Keratinocyte (primary cell): ENCODE results near the gene CCDC107. TPM values are rescaled to one million over a fixed set of nuclear protein-coding genes. Genes with fewer than 3 reads are reported as not detected.

Experiments
- DNase-seq: peaks from one replicate; pipeline ENCODE4 v3.0.0-alpha.2; 2011; ENCODE audit warnings: low read depth, missing footprints, low spot score
- FAIRE-seq: peaks from 2 replicates; lab custom pipeline; 2011; peaks lifted over from hg19 to GRCh38; lab: Jason Lieb, UNC
- H2AFZ ChIP-seq: 2 replicates; pipeline ENCODE4 v1.6.0; 2012; ENCODE audit warnings: low read length, control low read depth, inconsistent platforms; ENCODE audit not compliant: control insufficient read depth
- H3K27ac ChIP-seq: 2 replicates; pipeline ENCODE4 v1.5.1; 2011; ENCODE audit warnings: low read length; ENCODE audit not compliant: control insufficient read depth, insufficient read depth
- H3K27me3 ChIP-seq: 3 replicates; pipeline ENCODE4 v1.6.0; 2011; ENCODE audit warnings: low read length; ENCODE audit not compliant: control insufficient read depth, insufficient read depth; ENCODE audit errors: extremely low read depth
- H3K36me3 ChIP-seq, 2 experiments: 2 replicates in 1 of 2; 3 replicates in 1 of 2; pipeline ENCODE4 v1.5.1; 2011; ENCODE audit warnings: low read length in 2 of 2, mild to moderate bottlenecking in 1 of 2; ENCODE audit not compliant: control insufficient read depth in 2 of 2, insufficient read depth in 2 of 2; ENCODE audit errors: extremely low read depth in 1 of 2
- H3K4me1 ChIP-seq: 3 replicates; pipeline ENCODE4 v1.5.1; 2011; ENCODE audit warnings: low read length; ENCODE audit not compliant: control insufficient read depth, insufficient read depth; ENCODE audit errors: extremely low read depth
- H3K4me2 ChIP-seq: 3 replicates; pipeline ENCODE4 v1.6.0; 2011; ENCODE audit warnings: low read depth, low read length; ENCODE audit not compliant: control insufficient read depth, insufficient read depth; ENCODE audit errors: extremely low read depth
- H3K4me3 ChIP-seq, 3 experiments: fragments of 200-600 bp in 1 of 3; sonication (generic) in 1 of 3; 2 replicates in 2 of 3; 3 replicates in 1 of 3; pipeline ENCODE4 v1.5.1; 2011 to 2016; ENCODE audit warnings: low read length in 3 of 3, mild to moderate bottlenecking in 3 of 3, control low read depth in 2 of 3, inconsistent platforms in 1 of 3, low read depth in 1 of 3, mixed read lengths in 1 of 3, mixed run types in 1 of 3, moderate library complexity in 1 of 3; ENCODE audit not compliant: control insufficient read depth in 2 of 3, insufficient read depth in 2 of 3; ENCODE audit errors: extremely low read depth in 1 of 3
- H3K79me2 ChIP-seq: 2 replicates; pipeline ENCODE4 v1.6.0; 2012; ENCODE audit warnings: low read length; ENCODE audit not compliant: control insufficient read depth, insufficient read depth
- H3K9ac ChIP-seq: 3 replicates; pipeline ENCODE4 v1.6.0; 2011; ENCODE audit warnings: low read length; ENCODE audit not compliant: control insufficient read depth, insufficient read depth; ENCODE audit errors: extremely low read depth
- H3K9me1 ChIP-seq: 3 replicates; pipeline ENCODE4 v1.6.0; 2011; ENCODE audit warnings: low read length; ENCODE audit not compliant: control insufficient read depth, insufficient read depth; ENCODE audit errors: extremely low read depth
- H3K9me3 ChIP-seq: 2 replicates; pipeline ENCODE4 v1.5.1; 2012; ENCODE audit warnings: low read depth, low read length; ENCODE audit not compliant: control insufficient read depth
- H4K20me1 ChIP-seq: 3 replicates; pipeline ENCODE4 v1.6.0; 2011; ENCODE audit warnings: low read length; ENCODE audit not compliant: control insufficient read depth, insufficient read depth; ENCODE audit errors: extremely low read depth
- EZH2 ChIP-seq: IDR thresholded peaks from one replicate; pipeline ENCODE4 v1.6.1; 2012; ENCODE audit warnings: inconsistent platforms, mild to moderate bottlenecking, low read length, moderate library complexity
- dilution Hi-C: fragments of 300-500 bp; cut with MboI; formaldehyde crosslinking; loops from one replicate; pipeline ENCODE4 v1.7.0; 2020; ENCODE audit warnings: low sequenced_read_pairs; ENCODE audit not compliant: extremely low pct_ligation_motif_present
- polyA plus RNA-seq, 5 experiments: library from polyadenylated mRNA; depleted of rRNA in 3 of 5; stranded (reverse) in 3 of 5; stranded (forward) in 1 of 5; unstranded in 1 of 5; fragments of >200 nt; gene quantifications; 1 replicate in 1 of 5; 2 replicates in 3 of 5; 3 replicates in 1 of 5; pipeline versions ENCODE4 v1.2.1 to v1.2.3, GENCODE V29; 2011 to 2012; ENCODE audit warnings: missing spikeins in 2 of 5, low read depth in 1 of 5, low replicate concordance in 1 of 5
- TF ChIP-seq, protein P1 (sequence below), 3 experiments: IDR thresholded peaks in 1 of 3; conservative IDR thresholded peaks in 1 of 3; optimal IDR thresholded peaks in 1 of 3; 2 replicates in 2 of 3; 3 replicates in 1 of 3; pipeline versions ENCODE3 to v1.5.1; 2011; ENCODE audit warnings: low read length in 3 of 3, mild to moderate bottlenecking in 3 of 3, moderate library complexity in 2 of 3, control low read depth in 1 of 3, inconsistent platforms in 1 of 3; ENCODE audit not compliant: insufficient read depth in 2 of 3; ENCODE audit errors: extremely low read depth in 1 of 3

Gene CCDC107
- polyA plus RNA-seq, 1 donor (not counting 4 experiments of a cell fraction or from before 2014, with no cell fraction given), result 10.5 TPM

- Histone ChIP-seq H2AFZ (no peak overlapping the region), H3K4me1 (peaks cover 13% of the 10 kb centered on the region), H3K36me3 (peaks cover 0 to 1% of the 10 kb centered on the region in 2 experiments), H4K20me1 (no peaks in the 10 kb centered on the region), H3K9me3 (no peaks in the 10 kb centered on the region), H3K9me1 (no peaks in the 10 kb centered on the region), H3K27me3 (peaks cover 3% of the 10 kb centered on the region), H3K9ac (no peak overlapping the region), H3K4me3 (no peak overlapping the region), H3K79me2 (peaks cover 2% of the 10 kb centered on the region), H3K27ac (no peak overlapping the region), H3K4me2 (no peak overlapping the region)
- no peak for FAIRE-seq
- TF ChIP-seq, protein P1, sequence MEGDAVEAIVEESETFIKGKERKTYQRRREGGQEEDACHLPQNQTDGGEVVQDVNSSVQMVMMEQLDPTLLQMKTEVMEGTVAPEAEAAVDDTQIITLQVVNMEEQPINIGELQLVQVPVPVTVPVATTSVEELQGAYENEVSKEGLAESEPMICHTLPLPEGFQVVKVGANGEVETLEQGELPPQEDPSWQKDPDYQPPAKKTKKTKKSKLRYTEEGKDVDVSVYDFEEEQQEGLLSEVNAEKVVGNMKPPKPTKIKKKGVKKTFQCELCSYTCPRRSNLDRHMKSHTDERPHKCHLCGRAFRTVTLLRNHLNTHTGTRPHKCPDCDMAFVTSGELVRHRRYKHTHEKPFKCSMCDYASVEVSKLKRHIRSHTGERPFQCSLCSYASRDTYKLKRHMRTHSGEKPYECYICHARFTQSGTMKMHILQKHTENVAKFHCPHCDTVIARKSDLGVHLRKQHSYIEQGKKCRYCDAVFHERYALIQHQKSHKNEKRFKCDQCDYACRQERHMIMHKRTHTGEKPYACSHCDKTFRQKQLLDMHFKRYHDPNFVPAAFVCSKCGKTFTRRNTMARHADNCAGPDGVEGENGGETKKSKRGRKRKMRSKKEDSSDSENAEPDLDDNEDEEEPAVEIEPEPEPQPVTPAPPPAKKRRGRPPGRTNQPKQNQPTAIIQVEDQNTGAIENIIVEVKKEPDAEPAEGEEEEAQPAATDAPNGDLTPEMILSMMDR (optimal IDR thresholded peaks at IDR 0.05 in 1 of 3, IDR thresholded peaks at IDR 0.05 in 1 of 3, conservative IDR thresholded peaks at IDR 0.05 in 1 of 3; ENCODE audit: extremely low read depth in 1 of 3, insufficient read depth in 2 of 3, low read length in 3 of 3), result no peak
- no peak for TF ChIP-seq EZH2
- dilution Hi-C loops, result no loop called here
- no peak for DNase-seq
These were observed 1.7 kb upstream of the CCDC107 start for GRCh38 chr9:35656348-35656747.

DNA sequence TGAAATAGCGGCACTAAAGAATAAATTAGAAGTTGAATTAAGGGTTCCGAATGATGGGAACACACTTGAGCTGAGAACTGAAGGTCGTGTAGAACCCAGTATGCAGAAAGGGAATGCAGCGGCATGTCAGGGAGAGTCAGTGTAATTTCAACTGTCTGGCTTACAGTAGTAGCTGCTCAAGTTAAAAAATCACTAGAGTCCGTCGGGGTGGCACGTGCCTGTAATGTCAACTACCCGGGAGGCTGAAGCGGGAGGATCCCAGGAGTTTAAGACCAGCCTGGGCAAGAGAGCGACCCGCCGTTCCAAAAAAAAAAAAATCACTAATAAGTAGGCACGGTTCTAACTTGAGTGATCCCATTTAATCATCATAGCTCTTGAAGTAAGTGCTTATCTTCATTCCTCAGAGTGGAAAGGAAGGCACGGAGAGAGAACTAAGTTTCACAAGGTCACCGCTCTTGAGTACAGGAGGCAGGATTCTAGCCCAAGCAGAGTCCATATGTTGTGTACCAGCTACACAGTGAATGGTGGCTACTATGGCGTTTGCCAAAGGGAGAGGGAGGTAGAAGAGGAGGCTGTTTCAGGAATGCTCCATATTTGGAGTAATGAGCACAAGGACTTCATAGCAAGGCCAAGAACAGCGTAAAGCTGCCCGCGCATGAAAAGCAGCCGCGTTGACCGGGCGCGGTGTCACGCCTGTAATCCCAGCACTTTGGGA is 1.1 kb upstream of the CCDC107 start:
- H3K9ac ChIP-seq, result peak overlapping the region; percentile 82
- dilution Hi-C loops, result no loop called here
- FAIRE-seq (no peak), DNase-seq (no peak)
- H3K4me3 ChIP-seq, result peak overlapping the region; percentile 2 to 67 (median 37)
- H3K4me2 ChIP-seq, result peak overlapping the region; percentile 87
- H3K36me3 ChIP-seq, result peaks cover 1 to 5% of the 10 kb centered on the region in 2 experiments
- TF ChIP-seq, protein P1 (optimal IDR thresholded peaks at IDR 0.05 in 1 of 3, IDR thresholded peaks at IDR 0.05 in 1 of 3, conservative IDR thresholded peaks at IDR 0.05 in 1 of 3; ENCODE audit: extremely low read depth in 1 of 3, insufficient read depth in 2 of 3, low read length in 3 of 3), result no peak
- no peak for TF ChIP-seq EZH2
- peak overlapping the region; percentile 90 for H2AFZ ChIP-seq
- peaks cover 13% of the 10 kb centered on the region for H3K4me1 ChIP-seq
- H3K27ac ChIP-seq, result peak overlapping the region; percentile 59
- peaks cover 2% of the 10 kb centered on the region for H3K79me2 ChIP-seq
- H3K9me3 ChIP-seq, result no peaks in the 10 kb centered on the region
- H4K20me1 ChIP-seq, result no peaks in the 10 kb centered on the region
- H3K9me1 ChIP-seq, result no peaks in the 10 kb centered on the region
- H3K27me3 ChIP-seq, result peaks cover 3% of the 10 kb centered on the region
